Measurements from ENCODE around the gene OTUB2. TPM values are rescaled to one million over a fixed set of nuclear protein-coding genes. Genes with fewer than 3 reads are reported as not detected.

Gene OTUB2
- total RNA-seq, 1 experiment from 2014 or later, result 7.7 TPM

GRCh38 chr14:94005324-94006073, 20.6 kb upstream of the OTUB2 start:
- no peaks in the 10 kb centered on the region for H4K20me1 ChIP-seq (ENCODE audit: low read length)
- H3K9me2 ChIP-seq (replicated peaks; ENCODE audit: low read length), result no peaks in the 10 kb centered on the region
- intact Hi-C loops (cut with micrococcal nuclease), result no loop called here
- no peak overlapping the region for H3K9ac ChIP-seq (ENCODE audit: low read length)
- POLR2A ChIA-PET (ENCODE audit: unreplicated experiment), result no interaction called here
- ATAC-seq (no peak), DNase-seq (peak; percentile 35)
- TF ChIP-seq EZH2 (IDR thresholded peaks at IDR 0.05; ENCODE audit: low read length, unreplicated experiment), result no peak
- TF ChIP-seq CTCF (conservative IDR thresholded peaks at IDR 0.05; ENCODE audit: low read depth, low read length), result peak; percentile 55
- H2AFZ ChIP-seq (ENCODE audit: low read length), result no peak overlapping the region
- H3K9me3 ChIP-seq (ENCODE audit: low read length), result no peaks in the 10 kb centered on the region
- no peaks in the 10 kb centered on the region for H3F3A ChIP-seq (ENCODE audit: low read length, unreplicated experiment)
- no peak overlapping the region for H3K4me3 ChIP-seq (ENCODE audit: low read length)
- H3K27me3 ChIP-seq (ENCODE audit: low read length), result no peaks in the 10 kb centered on the region
- CTCF ChIA-PET, result no interaction called here
- 0 out of 2 replicates have a peak, but pooled peaks cover 7% of the 10 kb centered on the region for H3K4me1 ChIP-seq (ENCODE audit: insufficient read depth, low read length)
- no peak overlapping the region for H3K4me2 ChIP-seq (ENCODE audit: low read length)
- H3K36me3 ChIP-seq (ENCODE audit: low read depth, low read length), result no peaks in the 10 kb centered on the region
- no TSS peak for BruUV-seq (replicated peaks)
- no peaks in the 10 kb centered on the region for H3K79me2 ChIP-seq (ENCODE audit: low read length)
- H3K27ac ChIP-seq (ENCODE audit: low read length), result no peak overlapping the region

GRCh38 chr14:94008234-94008633, 17.9 kb upstream of the OTUB2 start:
- no peak overlapping the region for H2AFZ ChIP-seq (ENCODE audit: low read length)
- no TSS peak for BruUV-seq (replicated peaks)
- ChIA-PET CTCF (no interaction called here), POLR2A (ENCODE audit: unreplicated experiment) (no interaction called here)
- no peaks in the 10 kb centered on the region for H3K27me3 ChIP-seq (ENCODE audit: low read length)
- H3K4me1 ChIP-seq (ENCODE audit: insufficient read depth, low read length), result 0 out of 2 replicates have a peak, but pooled peaks cover 7% of the 10 kb centered on the region
- H3K36me3 ChIP-seq (ENCODE audit: low read depth, low read length), result no peaks in the 10 kb centered on the region
- no peak overlapping the region for H3K4me2 ChIP-seq (ENCODE audit: low read length)
- DNase-seq, result no peak
- no peak overlapping the region for H3K27ac ChIP-seq (ENCODE audit: low read length)
- no peaks in the 10 kb centered on the region for H3K79me2 ChIP-seq (ENCODE audit: low read length)
- no peaks in the 10 kb centered on the region for H3K9me3 ChIP-seq (ENCODE audit: low read length)
- H3K9ac ChIP-seq (ENCODE audit: low read length), result no peak overlapping the region
- TF ChIP-seq EZH2phosphoT487 (IDR thresholded peaks at IDR 0.05; ENCODE audit: borderline replicate concordance, low read length), result no peak
- no peak for TF ChIP-seq EZH2 (IDR thresholded peaks at IDR 0.05; ENCODE audit: low read length, unreplicated experiment)
- no peak for TF ChIP-seq CTCF (conservative IDR thresholded peaks at IDR 0.05; ENCODE audit: low read depth, low read length)
- intact Hi-C loops (cut with micrococcal nuclease), result no loop called here
- ATAC-seq, result no peak
- H3K9me2 ChIP-seq (replicated peaks; ENCODE audit: low read length), result no peaks in the 10 kb centered on the region
- H4K20me1 ChIP-seq (ENCODE audit: low read length), result no peaks in the 10 kb centered on the region
- no peak overlapping the region for H3K4me3 ChIP-seq (ENCODE audit: low read length)
- no peaks in the 10 kb centered on the region for H3F3A ChIP-seq (ENCODE audit: low read length, unreplicated experiment)

GRCh38 chr14:94009767-94010166, 16.4 kb upstream of the OTUB2 start:
- H3K9me2 ChIP-seq (replicated peaks; ENCODE audit: low read length), result no peaks in the 10 kb centered on the region
- H4K20me1 ChIP-seq (ENCODE audit: low read length), result no peaks in the 10 kb centered on the region
- DNase-seq (peak; percentile 61), ATAC-seq (peak; percentile 66)
- no peaks in the 10 kb centered on the region for H3K9me3 ChIP-seq (ENCODE audit: low read length)
- POLR2A ChIA-PET (ENCODE audit: unreplicated experiment), result no interaction called here
- no peak overlapping the region for H3K4me3 ChIP-seq (ENCODE audit: low read length)
- H2AFZ ChIP-seq (ENCODE audit: low read length), result no peak overlapping the region
- no peak overlapping the region for H3K27ac ChIP-seq (ENCODE audit: low read length)
- H3K36me3 ChIP-seq (ENCODE audit: low read depth, low read length), result no peaks in the 10 kb centered on the region
- CTCF ChIA-PET, result interaction anchor here (0.6 kb wide), 1 partner anchor 1600 kb away, joined by 3 read pairs; no protein-coding TSS in a partner anchor
- H3K79me2 ChIP-seq (ENCODE audit: low read length), result no peaks in the 10 kb centered on the region
- peak overlapping the region; percentile 42; the same call in 1 of the 2 replicates for H3K4me2 ChIP-seq (ENCODE audit: low read length)
- intact Hi-C loops (cut with micrococcal nuclease), result no loop called here
- BruUV-seq (replicated peaks), result no TSS peak
- no peaks in the 10 kb centered on the region for H3K27me3 ChIP-seq (ENCODE audit: low read length)
- H3K9ac ChIP-seq (ENCODE audit: low read length), result no peak overlapping the region
- H3F3A ChIP-seq (ENCODE audit: low read length, unreplicated experiment), result no peaks in the 10 kb centered on the region
- H3K4me1 ChIP-seq (ENCODE audit: insufficient read depth, low read length), result 0 out of 2 replicates have a peak, but pooled peaks cover 7% of the 10 kb centered on the region
- TF ChIP-seq EZH2phosphoT487 (IDR thresholded peaks at IDR 0.05; ENCODE audit: borderline replicate concordance, low read length) (no peak), CTCF (conservative IDR thresholded peaks at IDR 0.05; ENCODE audit: low read depth, low read length) (no peak), EZH2 (IDR thresholded peaks at IDR 0.05; ENCODE audit: low read length, unreplicated experiment) (no peak)

Measured in PC-3 (cell line).